ENCODE data around the gene MUC22. TPM values are rescaled to one million over a fixed set of nuclear protein-coding genes. Genes with fewer than 3 reads are reported as not detected.

Gene MUC22
- total and polyA plus RNA-seq, 10 of the 15 experiments (the other 5 are each of a cell fraction or from before 2014, with no cell fraction given), result under 0.01 to 0.09 (median 0.04) TPM; not detected in 4

DNA sequence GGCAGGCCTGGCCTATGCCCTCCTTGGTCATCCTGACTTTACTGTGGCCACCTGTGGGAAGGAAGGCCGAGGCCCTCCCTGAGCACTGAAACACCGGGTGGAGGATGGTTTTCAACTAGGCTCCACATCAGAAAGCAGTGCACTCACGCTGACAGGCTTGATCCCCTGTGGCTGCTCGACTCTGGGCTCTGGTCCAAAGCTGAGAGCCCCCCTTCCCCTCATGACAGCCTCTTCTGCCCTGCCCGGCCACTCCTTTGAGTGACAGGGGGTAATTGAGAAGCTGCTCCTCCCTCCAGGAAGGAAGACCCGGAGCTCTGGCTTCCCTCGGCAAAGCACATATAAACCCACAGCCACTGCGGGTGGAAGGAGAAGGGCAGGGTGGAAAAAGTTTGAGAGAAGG is 43.6 kb downstream of the MUC22 start:
- H3K27me3 ChIP-seq (replicated peaks in 1 of 2; ENCODE audit: control insufficient read depth in 2 of 2, insufficient read depth in 2 of 2, low read length in 1 of 2), result no peaks in the 10 kb centered on the region
- 0 out of 4 replicates have a peak, but pooled peaks cover 0 to 2% of the 10 kb centered on the region in 2 experiments for H3K36me3 ChIP-seq (ENCODE audit: control insufficient read depth in 2 of 2, insufficient read depth in 2 of 2, low read length in 1 of 2)
- ChIA-PET POLR2A (no interaction called here), SMC1A (ENCODE audit: uncharacterized antibody, unreplicated experiment) (no interaction called here), RAD21 (ENCODE audit: unreplicated experiment) (no interaction called here), CTCF (interaction anchor here (0.9 to 1.0 kb wide), 2 partner anchors 10 to 15 kb away, joined by 3 to 4 read pairs; no protein-coding TSS in a partner anchor)
- TF ChIP-seq PKNOX1 (IDR thresholded peaks at IDR 0.05) (peak; percentile 73), RBBP5 (conservative IDR thresholded peaks at IDR 0.05) (no peak), SRF (IDR thresholded peaks at IDR 0.05; ENCODE audit: low read depth in 2 of 2, low read length in 2 of 2) (no peak), POLR2A (IDR thresholded peaks at IDR 0.05; ENCODE audit: low read depth, low read length) (peak; percentile 2; the same call in 1 of the 2 replicates), PBX3 (IDR thresholded peaks at IDR 0.05; ENCODE audit: insufficient replicate concordance, low read depth, low read length) (peak; percentile 47), FOXM1 (IDR thresholded peaks at IDR 0.05; ENCODE audit: low read depth, low read length) (no peak), RELA (IDR thresholded peaks at IDR 0.05; ENCODE audit: borderline replicate concordance, partially characterized antibody) (no peak), SMARCA5 (IDR thresholded peaks at IDR 0.05) (no peak), MTA2 (IDR thresholded peaks at IDR 0.05; ENCODE audit: low read depth) (no peak)
- TF ChIP-seq, protein P1, sequence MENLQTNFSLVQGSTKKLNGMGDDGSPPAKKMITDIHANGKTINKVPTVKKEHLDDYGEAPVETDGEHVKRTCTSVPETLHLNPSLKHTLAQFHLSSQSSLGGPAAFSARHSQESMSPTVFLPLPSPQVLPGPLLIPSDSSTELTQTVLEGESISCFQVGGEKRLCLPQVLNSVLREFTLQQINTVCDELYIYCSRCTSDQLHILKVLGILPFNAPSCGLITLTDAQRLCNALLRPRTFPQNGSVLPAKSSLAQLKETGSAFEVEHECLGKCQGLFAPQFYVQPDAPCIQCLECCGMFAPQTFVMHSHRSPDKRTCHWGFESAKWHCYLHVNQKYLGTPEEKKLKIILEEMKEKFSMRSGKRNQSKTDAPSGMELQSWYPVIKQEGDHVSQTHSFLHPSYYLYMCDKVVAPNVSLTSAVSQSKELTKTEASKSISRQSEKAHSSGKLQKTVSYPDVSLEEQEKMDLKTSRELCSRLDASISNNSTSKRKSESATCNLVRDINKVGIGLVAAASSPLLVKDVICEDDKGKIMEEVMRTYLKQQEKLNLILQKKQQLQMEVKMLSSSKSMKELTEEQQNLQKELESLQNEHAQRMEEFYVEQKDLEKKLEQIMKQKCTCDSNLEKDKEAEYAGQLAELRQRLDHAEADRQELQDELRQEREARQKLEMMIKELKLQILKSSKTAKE (IDR thresholded peaks at IDR 0.05; ENCODE audit: low read depth, poor library complexity, severe bottlenecking), result no peak
- no TSS peak for BruUV-seq (replicated peaks)
- H3K4me2 ChIP-seq (ENCODE audit: control insufficient read depth, insufficient read depth), result peak overlapping the region; percentile 30; the same call in 1 of the 2 replicates
- no peak overlapping the region for H3K9ac ChIP-seq (ENCODE audit: control insufficient read depth, insufficient read depth, low read length)
- H3K79me2 ChIP-seq (ENCODE audit: control insufficient read depth, insufficient read depth, low read length), result no peaks in the 10 kb centered on the region; the same call in 1 of the 2 replicates
- no peak overlapping the region for H3K27ac ChIP-seq (ENCODE audit: control insufficient read depth, insufficient read depth)
- ATAC-seq, result no peak
- FAIRE-seq, result no peak
- no peak for DNase-seq (ENCODE audit: low read depth, low spot score)
- WGBS (ENCODE audit: insufficient coverage, insufficient replicate concordance, low lambda C conversion rate, missing lambda C conversion rate), result 12% methylated on average over 8 of the region's 8 CpGs
- in situ Hi-C loops (cut with MboI), result no loop called here
- no peaks in the 10 kb centered on the region; the same call in 1 of the 2 replicates for H4K20me1 ChIP-seq (ENCODE audit: control insufficient read depth, insufficient read depth)
- H3K4me3 ChIP-seq, result peak overlapping the region; percentile 48
- H3K4me1 ChIP-seq (ENCODE audit: control insufficient read depth, insufficient read depth, low read length), result no peaks in the 10 kb centered on the region
- H2AFZ ChIP-seq (ENCODE audit: control insufficient read depth, low read depth, low read length), result 0 out of 2 replicates have a peak overlapping the region, but pooled peaks have one; percentile 7
- intact Hi-C loops (cut with micrococcal nuclease; ENCODE audit: unreplicated experiment), result no loop called here
- H3K9me3 ChIP-seq (replicated peaks; ENCODE audit: control insufficient read depth, insufficient read depth, low read length), result peaks cover 8% of the 10 kb centered on the region; the same call in 2 of the 3 replicates

All from GM12878 (cell line).